ENCODE results near the gene ATP9B.

The ATP9B gene

GRCh38 chr18:79427368-79428225 is 358.4 kb downstream of the ATP9B start:
- no peak for DNase-seq (ENCODE audit: low read depth in 3 of 3)
